Left ventricle myocardium inferior (tissue), 1 donor: Measurements from ENCODE around the gene CPT1B. TPM values are rescaled to one million over a fixed set of nuclear protein-coding genes. Genes with fewer than 3 reads are reported as not detected.
"Not testable (repeated sequence)": the region's sequence is repeated elsewhere in the genome, so short reads cannot be mapped to it uniquely, and the experiment has no call there.

ENCODE experiments used
- DNase-seq: peaks from one replicate; pipeline ENCODE4 v3.0.0-alpha.2; 2020
- H3K27ac ChIP-seq: fragments of 200-600 bp; replicated peaks from 2 replicates; pipeline ENCODE4 v1.8.0; 2021
- H3K27me3 ChIP-seq: fragments of 200-600 bp; 2 replicates; pipeline ENCODE4 v1.8.0; 2021; ENCODE audit warnings: low read depth
- H3K36me3 ChIP-seq: fragments of 200-600 bp; 2 replicates; pipeline ENCODE4 v1.8.0; 2021
- H3K4me1 ChIP-seq: fragments of 200-600 bp; 2 replicates; pipeline ENCODE4 v1.8.0; 2021
- H3K4me3 ChIP-seq: fragments of 200-600 bp; 2 replicates; pipeline ENCODE4 v1.8.0; 2021; ENCODE audit warnings: mild to moderate bottlenecking, moderate library complexity
- H3K9me3 ChIP-seq: fragments of 200-600 bp; replicated peaks from 2 replicates; pipeline ENCODE4 v1.8.0; 2021
- CTCF ChIP-seq: fragments of 200-600 bp; IDR thresholded peaks from 2 replicates; pipeline ENCODE4 v1.8.0; 2021; ENCODE audit warnings: antibody characterized with exemption, mild to moderate bottlenecking, borderline replicate concordance
- intact Hi-C: fragments of 100-400 bp; cut with micrococcal nuclease; formaldehyde crosslinking; loops from one replicate; pipeline ENCODE4 v1.11.0; 2022
- total RNA-seq: library from RNA; stranded (reverse); fragmentation: NEBNext Ultra II Directional; extraction: Animal tissue kit (Norgen Biotek cat#: 25700); gene quantifications from one replicate; pipeline ENCODE4 v1.2.1, GENCODE V29; 2021
- donor health status: DM: no; HTN: yes; CAD: no; lungs with severe emphysema.

Gene CPT1B
- total RNA-seq, 1 donor from 2014 or later, result 394 TPM

DNA sequence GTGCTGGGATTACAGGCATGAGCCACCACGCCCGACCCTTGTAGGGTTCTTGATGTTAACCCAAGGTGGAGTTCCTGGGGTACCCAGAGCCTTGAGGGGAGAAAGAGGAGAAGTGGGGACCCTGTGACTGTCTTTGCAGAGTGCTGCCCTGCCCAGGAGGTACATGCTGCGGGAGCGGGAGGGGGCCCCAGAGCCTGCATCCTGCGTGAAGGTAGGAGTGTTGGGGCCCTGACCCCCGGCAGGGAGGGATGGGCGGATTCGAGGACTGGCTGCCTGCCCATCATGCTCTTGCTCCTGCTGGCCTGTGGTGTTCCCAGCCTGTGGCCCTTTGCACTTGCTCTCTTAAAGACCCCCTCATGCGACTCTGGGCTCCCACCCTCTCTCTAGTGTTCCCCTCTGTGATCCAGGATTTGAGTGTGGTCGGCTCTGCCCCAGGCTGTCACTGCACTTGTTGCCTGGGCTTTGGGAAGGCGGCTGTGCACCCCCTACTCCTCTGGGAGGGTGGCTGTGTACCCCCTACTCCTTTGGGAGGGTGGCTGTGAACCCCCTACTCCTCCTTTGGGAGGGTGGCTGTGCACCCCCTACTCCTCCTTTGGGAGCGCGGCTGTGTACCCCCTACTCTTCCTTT is 57.3 kb downstream of the CPT1B start:
- peaks cover 24% of the 10 kb centered on the region for H3K4me1 ChIP-seq

GRCh38 chr22:50520184-50520583 is 58.0 kb downstream of the CPT1B start:
- H3K4me1 ChIP-seq, result peaks cover 19% of the 10 kb centered on the region
- not testable (repeated sequence) for H3K27me3 ChIP-seq

More for the DNA sequence above, 57.3 kb downstream of the CPT1B start:
- no peak for DNase-seq
- H3K9me3 ChIP-seq, result no peaks in the 10 kb centered on the region
- no peak for TF ChIP-seq CTCF
- H3K27ac ChIP-seq, result no peak overlapping the region
- peaks cover 77% of the 10 kb centered on the region for H3K36me3 ChIP-seq
- no peak overlapping the region for H3K4me3 ChIP-seq
- intact Hi-C loops, result no loop called here
- no peaks in the 10 kb centered on the region for H3K27me3 ChIP-seq

DNA sequence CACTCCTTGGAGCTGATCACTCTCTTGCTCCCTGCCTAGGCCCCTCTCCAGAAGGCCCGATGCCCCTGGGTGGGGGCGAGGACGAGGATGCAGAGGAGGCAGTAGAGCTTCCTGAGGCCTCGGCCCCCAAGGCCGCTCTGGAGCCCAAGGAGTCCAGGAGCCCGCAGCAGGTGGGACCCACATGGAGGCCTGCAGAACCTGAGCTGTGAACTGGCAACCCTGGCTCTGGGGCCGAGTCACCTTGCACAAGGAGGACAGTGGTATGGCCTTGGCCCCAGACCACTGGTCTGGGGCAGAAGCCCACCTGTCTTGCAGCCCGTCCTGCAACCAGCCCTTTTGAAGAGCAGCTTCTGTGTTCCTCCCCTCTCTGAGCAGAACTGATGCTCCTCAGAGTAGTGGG is 59.1 kb downstream of the CPT1B start:
- no peak for DNase-seq
- Histone ChIP-seq H3K27ac (no peak overlapping the region), H3K9me3 (no peaks in the 10 kb centered on the region), H3K27me3 (no peaks in the 10 kb centered on the region), H3K36me3 (peaks cover 77% of the 10 kb centered on the region), H3K4me1 (peaks cover 9% of the 10 kb centered on the region), H3K4me3 (no peak overlapping the region)
- intact Hi-C loops, result no loop called here
- TF ChIP-seq CTCF, result no peak

More at GRCh38 chr22:50520184-50520583, 58.0 kb downstream of the CPT1B start:
- H3K4me3 ChIP-seq, DNase-seq, intact Hi-C loops, H3K9me3 ChIP-seq, H3K27ac ChIP-seq: not testable (repeated sequence)
- H3K36me3 ChIP-seq, result peaks cover 77% of the 10 kb centered on the region

Other genes starting within 250 kb of the CPT1B start
- 38.6 TPM for gene PPP6R2, start 235.1 kb downstream of the CPT1B start, total RNA-seq
- 55.8 TPM for gene SBF1, start 103.4 kb downstream of the CPT1B start, total RNA-seq
- not detected for gene ADM2, start 96.9 kb downstream of the CPT1B start, total RNA-seq
- not detected for gene MIOX, start 91.6 kb downstream of the CPT1B start, total RNA-seq
- gene LMF2, start 70.7 kb downstream of the CPT1B start, total RNA-seq, result 23.4 TPM
- 27.7 TPM for gene NCAPH2, start 70.2 kb downstream of the CPT1B start, total RNA-seq
- gene SCO2, start 52.8 kb downstream of the CPT1B start, total RNA-seq, result not detected
- gene TYMP, start 48.4 kb downstream of the CPT1B start, total RNA-seq, result 11.6 TPM
- not detected for gene KLHDC7B, start 32.5 kb downstream of the CPT1B start, total RNA-seq
- gene SYCE3, start 15.5 kb downstream of the CPT1B start, total RNA-seq, result not detected
- gene CHKB, start 4.4 kb upstream of the CPT1B start, total RNA-seq, result 36.0 TPM
- gene MAPK8IP2, start 22.4 kb upstream of the CPT1B start, total RNA-seq, result 0.33 TPM
- 23.5 TPM for gene ARSA, start 49.7 kb upstream of the CPT1B start, total RNA-seq
- 23.1 TPM for gene SHANK3, start 94.4 kb upstream of the CPT1B start, total RNA-seq
- 0.30 TPM for gene ACR, start 159.8 kb upstream of the CPT1B start, total RNA-seq
- 8.7 TPM for gene RABL2B, start 205.2 kb upstream of the CPT1B start, total RNA-seq